Measurements from ENCODE around the gene NUP35. TPM values are rescaled to one million over a fixed set of nuclear protein-coding genes. Genes with fewer than 3 reads are reported as not detected.

NUP35 gene
- total RNA-seq (10 to 100 TPM; 38.6 to 42.5 TPM), polyA plus RNA-seq (7.2 TPM)

DNA sequence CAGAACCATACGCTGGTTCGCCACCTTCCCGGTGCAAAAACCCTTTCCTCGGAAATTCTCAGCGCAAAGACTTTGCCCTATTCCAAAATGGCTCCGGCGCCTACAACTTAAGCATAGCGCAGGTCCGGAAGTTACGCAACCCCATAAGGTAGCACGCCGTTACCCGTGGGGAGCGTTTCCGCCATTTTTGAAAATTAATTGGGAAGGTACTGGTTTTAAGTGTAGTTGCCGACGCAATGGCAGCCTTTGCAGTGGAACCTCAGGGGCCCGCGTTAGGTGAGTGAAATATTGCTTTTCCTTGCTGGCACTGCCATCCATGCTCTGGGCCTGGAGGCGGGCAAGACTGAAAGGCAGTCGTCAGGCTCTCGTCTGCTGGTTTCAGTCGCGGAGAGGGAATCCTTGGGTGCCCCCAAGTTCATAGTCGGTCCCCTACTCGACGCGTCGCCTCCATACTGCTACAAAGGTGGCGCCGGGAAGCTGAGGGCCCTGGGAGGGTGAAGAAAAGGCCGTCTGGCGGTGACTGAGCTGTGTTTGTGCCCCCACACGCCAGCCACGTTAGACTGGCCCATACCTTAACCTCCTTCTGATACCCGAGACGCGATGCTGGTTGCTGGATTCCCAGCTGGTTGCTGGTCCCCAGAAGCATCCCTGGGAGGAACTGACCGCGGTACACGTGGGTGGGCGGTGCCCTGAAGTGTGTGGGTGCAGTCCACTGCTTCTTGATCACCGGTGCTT is at the start of gene NUP35:
NUP35 (plus strand) TSS at position 222 of the 735 bp plus-strand sequence; CDS start at position 237, 15 bp downstream.
- peaks cover 19% of the 10 kb centered on the region for H3K4me1 ChIP-seq (ENCODE audit: insufficient read depth, low read length)
- H3K4me1 Mint-ChIP-seq = peaks cover 35 to 44% (median 36%) of the 10 kb centered on the region in 3 donors
- H3K27me3 Mint-ChIP-seq = peaks cover 4 to 22% of the 10 kb centered on the region in 2 donors
- peak within 1 kb of the TSS; percentile 95 to 98 (median 98) for H3K4me3 Mint-ChIP-seq
- peaks cover 9% of the 10 kb centered on the region for H3K36me3 ChIP-seq (ENCODE audit: insufficient read depth, low read length)
- H3K9me3 Mint-ChIP-seq = no peaks in the 10 kb centered on the region
- H3K27me3 ChIP-seq (ENCODE audit: insufficient read depth, low read length, poor library complexity, severe bottlenecking) = no peaks in the 10 kb centered on the region
- H3K9me3 ChIP-seq (ENCODE audit: low read length) = no peaks in the 10 kb centered on the region
- ChIA-PET POLR2A (no interaction called here), CTCF (no interaction called here)
- H3K27ac ChIP-seq (ENCODE audit: low read depth, low read length) = peak within 1 kb of the TSS; percentile 84
- peak; percentile 71 to 89 (median 83) for DNase-seq
- H3K4me3 ChIP-seq (ENCODE audit: low read length) = peak within 1 kb of the TSS; percentile 100
- H3K27ac Mint-ChIP-seq = peak within 1 kb of the TSS; percentile 91 to 98 (median 98)
- H3K36me3 Mint-ChIP-seq = peaks cover 0 to 25% (median 6%) of the 10 kb centered on the region in 3 donors

DNA sequence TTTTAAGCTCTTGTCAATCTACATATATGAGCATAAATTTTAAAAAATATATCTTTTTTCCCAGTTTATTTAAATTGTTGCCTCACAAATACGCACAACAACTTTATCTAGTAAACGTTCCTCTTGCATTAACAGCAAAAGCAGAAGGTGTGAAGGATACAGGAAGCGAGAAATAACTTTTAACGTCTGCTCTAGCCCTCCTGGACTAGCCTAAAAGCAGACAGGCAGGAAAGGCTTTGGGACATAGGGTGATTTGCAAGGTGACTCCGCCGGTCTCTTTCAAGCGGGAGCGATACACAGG is 46.1 kb upstream of the NUP35 start:
- CTCF ChIA-PET = interaction anchor here (0.6 kb wide), 1 partner anchor 86 kb away, joined by 3 read pairs; no protein-coding TSS in a partner anchor
- H3K4me3 ChIP-seq (ENCODE audit: low read length) = peak overlapping the region; percentile 90
- H3K9me3 ChIP-seq (ENCODE audit: low read length) = no peaks in the 10 kb centered on the region
- Mint-ChIP-seq H3K27ac (peak overlapping the region in 7 of 8 donors; percentile 15 to 97 (median 85)), H3K27me3 (peaks cover 0 to 3% of the 10 kb centered on the region in 2 donors), H3K9me3 (no peaks in the 10 kb centered on the region), H3K4me3 (peak overlapping the region; percentile 91 to 97 (median 94)), H3K36me3 (peaks cover 0 to 10% (median 0%) of the 10 kb centered on the region in 3 donors), H3K4me1 (peaks cover 9 to 15% (median 12%) of the 10 kb centered on the region in 3 donors)
- DNase-seq = no peak
- no peaks in the 10 kb centered on the region for H3K36me3 ChIP-seq (ENCODE audit: insufficient read depth, low read length)
- POLR2A ChIA-PET = no interaction called here
- H3K4me1 ChIP-seq (ENCODE audit: insufficient read depth, low read length) = no peaks in the 10 kb centered on the region
- no peaks in the 10 kb centered on the region for H3K27me3 ChIP-seq (ENCODE audit: insufficient read depth, low read length, poor library complexity, severe bottlenecking)
- H3K27ac ChIP-seq (ENCODE audit: low read depth, low read length) = peak overlapping the region; percentile 63

DNA sequence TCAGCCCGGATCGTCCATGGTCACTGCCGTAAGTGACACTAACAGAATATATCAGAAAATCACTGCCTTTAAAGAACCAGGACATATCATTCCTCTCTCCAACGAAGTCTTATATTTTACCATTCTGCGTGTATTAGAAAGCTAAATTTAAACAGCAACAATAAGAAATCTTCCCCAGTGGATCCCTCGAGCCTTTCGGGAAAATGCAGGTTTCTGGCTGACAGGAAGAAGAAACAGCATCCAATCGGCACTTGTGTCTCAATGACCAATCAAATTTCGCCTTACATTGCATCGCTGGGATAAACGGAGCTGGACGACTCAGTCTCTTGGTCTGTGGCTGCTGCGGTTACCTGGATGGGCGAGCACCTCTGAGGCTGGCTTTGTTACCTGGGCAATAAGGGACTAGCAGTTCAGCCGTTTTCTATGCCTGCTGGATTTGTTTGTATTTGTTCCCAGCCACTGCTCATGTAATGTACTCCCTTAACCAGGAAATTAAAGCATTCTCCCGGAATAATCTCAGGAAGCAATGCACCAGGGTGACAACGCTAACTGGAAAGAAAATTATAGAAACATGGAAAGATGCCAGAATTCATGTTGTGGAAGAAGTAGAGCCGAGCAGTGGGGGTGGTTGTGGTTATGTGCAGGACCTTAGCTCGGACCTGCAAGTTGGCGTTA is 45.6 kb upstream of the NUP35 start, which contains the start of gene DUSP19:
DUSP19 (plus strand) TSS at position 284 of the 675 bp plus-strand sequence; CDS start at position 471, 187 bp downstream.
- Mint-ChIP-seq H3K4me1 (peaks cover 9 to 15% (median 12%) of the 10 kb centered on the region in 3 donors), H3K36me3 (peaks cover 0 to 10% (median 0%) of the 10 kb centered on the region in 3 donors), H3K4me3 (peak within 1 kb of the TSS; percentile 91 to 97 (median 94)), H3K27ac (peak within 1 kb of the TSS; percentile 7 to 97 (median 82)), H3K27me3 (peaks cover 0 to 3% of the 10 kb centered on the region in 2 donors), H3K9me3 (no peaks in the 10 kb centered on the region)
- Histone ChIP-seq H3K27ac (ENCODE audit: low read depth, low read length) (peak within 1 kb of the TSS; percentile 63), H3K4me3 (ENCODE audit: low read length) (peak within 1 kb of the TSS; percentile 90), H3K9me3 (ENCODE audit: low read length) (no peaks in the 10 kb centered on the region), H3K4me1 (ENCODE audit: insufficient read depth, low read length) (no peaks in the 10 kb centered on the region), H3K36me3 (ENCODE audit: insufficient read depth, low read length) (no peaks in the 10 kb centered on the region), H3K27me3 (ENCODE audit: insufficient read depth, low read length, poor library complexity, severe bottlenecking) (no peaks in the 10 kb centered on the region)
- POLR2A ChIA-PET = no interaction called here
- peak; percentile 58 to 85 (median 76) for DNase-seq
- CTCF ChIA-PET = interaction anchor here (0.6 to 1.3 kb wide), 3 partner anchors 8 to 86 kb away, joined by 3 to 6 read pairs (median 4); no protein-coding TSS in a partner anchor

- Histone ChIP-seq H3K27ac (ENCODE audit: low read depth, low read length) (peak overlapping the region; percentile 63), H3K4me3 (ENCODE audit: low read length) (peak overlapping the region; percentile 90), H3K27me3 (ENCODE audit: insufficient read depth, low read length, poor library complexity, severe bottlenecking) (no peaks in the 10 kb centered on the region), H3K9me3 (ENCODE audit: low read length) (no peaks in the 10 kb centered on the region), H3K36me3 (ENCODE audit: insufficient read depth, low read length) (no peaks in the 10 kb centered on the region), H3K4me1 (ENCODE audit: insufficient read depth, low read length) (no peaks in the 10 kb centered on the region)
- Mint-ChIP-seq H3K36me3 (peaks cover 0 to 10% (median 0%) of the 10 kb centered on the region in 3 donors), H3K4me3 (peak overlapping the region; percentile 91 to 97 (median 94)), H3K9me3 (no peaks in the 10 kb centered on the region), H3K4me1 (peaks cover 9 to 15% (median 12%) of the 10 kb centered on the region in 3 donors), H3K27me3 (peaks cover 0 to 3% of the 10 kb centered on the region in 2 donors), H3K27ac (peak overlapping the region in 6 of 8 donors; percentile 65 to 97 (median 87))
- ChIA-PET POLR2A (no interaction called here), CTCF (interaction anchor here (1.1 to 1.3 kb wide), 2 partner anchors 8 to 42 kb away, joined by 4 to 6 read pairs; no protein-coding TSS in a partner anchor)
- DNase-seq = no peak
Observed at GRCh38 chr2:183079139-183079775, 45.0 kb upstream of the NUP35 start.

DNA sequence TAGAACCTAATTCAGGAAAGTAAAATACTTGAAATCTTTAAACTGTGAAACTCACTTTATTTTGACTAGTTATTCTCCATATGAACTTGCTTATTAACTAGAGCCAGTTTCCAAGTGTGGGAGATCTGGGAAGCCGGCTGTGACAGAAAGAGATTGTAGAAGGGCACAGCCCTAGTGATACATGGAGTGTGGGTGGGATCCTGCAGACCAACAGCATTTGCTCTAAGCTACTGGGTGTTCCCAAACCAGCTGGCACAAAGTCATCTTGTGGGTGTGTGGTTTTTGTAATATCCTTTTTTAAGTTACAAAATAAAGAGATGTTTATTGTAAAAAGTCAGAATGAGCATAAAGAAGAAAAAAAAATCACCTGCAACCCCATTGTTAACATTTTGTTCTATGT is 42.3 kb upstream of the NUP35 start:
- no peaks in the 10 kb centered on the region for H3K9me3 ChIP-seq (ENCODE audit: low read length)
- no peaks in the 10 kb centered on the region for H3K9me3 Mint-ChIP-seq
- H3K36me3 Mint-ChIP-seq = peaks cover 0 to 10% (median 0%) of the 10 kb centered on the region in 3 donors
- no peaks in the 10 kb centered on the region for H3K36me3 ChIP-seq (ENCODE audit: insufficient read depth, low read length)
- peaks cover 9 to 15% (median 12%) of the 10 kb centered on the region in 3 donors for H3K4me1 Mint-ChIP-seq
- no peak for DNase-seq
- ChIA-PET CTCF (no interaction called here), POLR2A (no interaction called here)
- peaks cover 0 to 3% of the 10 kb centered on the region in 2 donors for H3K27me3 Mint-ChIP-seq
- no peak overlapping the region for H3K4me3 Mint-ChIP-seq
- H3K4me1 ChIP-seq (ENCODE audit: insufficient read depth, low read length) = no peaks in the 10 kb centered on the region
- H3K4me3 ChIP-seq (ENCODE audit: low read length) = no peak overlapping the region
- no peak overlapping the region for H3K27ac Mint-ChIP-seq
- H3K27ac ChIP-seq (ENCODE audit: low read depth, low read length) = no peak overlapping the region
- H3K27me3 ChIP-seq (ENCODE audit: insufficient read depth, low read length, poor library complexity, severe bottlenecking) = no peaks in the 10 kb centered on the region

DNA sequence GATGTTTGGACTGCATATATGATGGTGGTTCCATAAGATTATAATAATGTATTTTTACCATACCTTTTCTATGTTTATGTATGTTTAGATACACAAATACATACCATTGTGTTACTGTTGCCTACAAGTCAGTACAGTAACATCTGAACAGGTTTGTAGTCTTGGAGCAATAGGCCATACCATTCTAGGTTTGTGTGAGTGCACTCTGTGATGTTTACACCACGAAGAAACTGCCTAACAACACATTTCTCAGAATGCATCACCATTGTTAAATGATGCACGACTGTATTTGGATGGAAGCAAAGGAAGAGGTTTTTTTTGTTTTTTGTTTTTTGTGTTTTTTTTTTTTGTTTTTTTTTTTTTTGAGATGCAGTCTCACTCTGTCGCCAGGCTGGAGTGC is 36.2 kb upstream of the NUP35 start:
- Mint-ChIP-seq H3K27me3 (no peaks in the 10 kb centered on the region), H3K4me1 (no peaks in the 10 kb centered on the region), H3K27ac (no peak overlapping the region), H3K4me3 (no peak overlapping the region), H3K9me3 (no peaks in the 10 kb centered on the region), H3K36me3 (peaks cover 0 to 2% (median 0%) of the 10 kb centered on the region in 3 donors)
- no peak for DNase-seq
- no peaks in the 10 kb centered on the region for H3K9me3 ChIP-seq (ENCODE audit: low read length)
- no peaks in the 10 kb centered on the region for H3K27me3 ChIP-seq (ENCODE audit: insufficient read depth, low read length, poor library complexity, severe bottlenecking)
- no peaks in the 10 kb centered on the region for H3K4me1 ChIP-seq (ENCODE audit: insufficient read depth, low read length)
- POLR2A ChIA-PET = no interaction called here
- H3K27ac ChIP-seq (ENCODE audit: low read depth, low read length) = no peak overlapping the region
- H3K36me3 ChIP-seq (ENCODE audit: insufficient read depth, low read length) = no peaks in the 10 kb centered on the region
- no peak overlapping the region for H3K4me3 ChIP-seq (ENCODE audit: low read length)
- CTCF ChIA-PET = no interaction called here

DNA sequence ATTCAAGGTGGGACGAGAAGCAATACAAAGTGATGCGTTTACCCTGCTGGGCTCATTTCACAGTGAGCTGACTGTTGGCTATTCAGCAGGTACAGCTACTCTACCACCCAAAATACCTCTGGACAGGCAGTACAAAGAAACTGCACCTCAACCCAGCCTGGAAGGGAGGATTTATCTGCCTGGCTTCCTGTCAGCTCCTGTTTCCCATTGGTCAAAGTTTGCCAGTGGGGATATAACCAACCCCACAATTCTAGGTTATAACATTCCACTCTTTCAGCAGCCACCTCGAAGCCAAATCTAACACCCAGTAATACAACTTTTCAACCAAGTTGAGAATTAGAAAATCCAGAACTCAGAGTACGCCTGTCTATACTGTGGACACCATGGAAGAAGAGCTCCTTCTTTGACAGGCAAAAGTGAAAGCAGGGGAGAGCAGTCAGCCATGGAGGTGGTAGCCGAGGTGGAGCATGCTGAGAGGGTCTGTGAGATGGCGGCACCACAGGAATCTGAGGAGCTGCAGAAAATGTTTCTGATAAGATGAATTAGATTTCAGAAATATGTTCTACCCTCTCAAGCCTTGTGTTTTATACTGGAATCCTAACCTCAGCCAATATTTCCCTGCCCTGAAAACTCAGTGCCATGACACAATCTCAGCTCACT is 34.9 kb upstream of the NUP35 start:
- DNase-seq = no peak
- ChIA-PET CTCF (interaction anchor here (0.5 kb wide), 1 partner anchor 31 kb away, joined by 3 read pairs; no protein-coding TSS in a partner anchor), POLR2A (no interaction called here)
- Histone ChIP-seq H3K4me1 (ENCODE audit: insufficient read depth, low read length) (no peaks in the 10 kb centered on the region), H3K36me3 (ENCODE audit: insufficient read depth, low read length) (no peaks in the 10 kb centered on the region), H3K27me3 (ENCODE audit: insufficient read depth, low read length, poor library complexity, severe bottlenecking) (no peaks in the 10 kb centered on the region), H3K4me3 (ENCODE audit: low read length) (no peak overlapping the region), H3K9me3 (ENCODE audit: low read length) (no peaks in the 10 kb centered on the region), H3K27ac (ENCODE audit: low read depth, low read length) (no peak overlapping the region)
- Mint-ChIP-seq H3K36me3 (peaks cover 0 to 2% (median 0%) of the 10 kb centered on the region in 3 donors), H3K27me3 (no peaks in the 10 kb centered on the region), H3K4me1 (no peaks in the 10 kb centered on the region), H3K27ac (no peak overlapping the region), H3K4me3 (no peak overlapping the region), H3K9me3 (no peaks in the 10 kb centered on the region)
